Endodermal cell (in vitro differentiated cells): Measurements from ENCODE around the gene POMGNT1. TPM values are rescaled to one million over a fixed set of nuclear protein-coding genes. Genes with fewer than 3 reads are reported as not detected.
A peak's percentile ranks its signal among the peaks of the same experiment; 100 is the strongest.

Experiments
- DNase-seq: peaks from one replicate; pipeline ENCODE4 v3.0.0-alpha.2; 2017
- H3K27ac ChIP-seq: 2 replicates; pipeline ENCODE4 v1.5.1; 2013; ENCODE audit warnings: mild to moderate bottlenecking, low read depth, low read length, moderate library complexity
- H3K27me3 ChIP-seq: 2 replicates; pipeline ENCODE4 v1.6.1; 2013; ENCODE audit warnings: mild to moderate bottlenecking, low read length, moderate library complexity; ENCODE audit not compliant: insufficient read depth, control insufficient read depth, poor library complexity, severe bottlenecking
- H3K36me3 ChIP-seq: 2 replicates; pipeline ENCODE4 v1.7.0; 2013; ENCODE audit warnings: mild to moderate bottlenecking, low read length, moderate library complexity; ENCODE audit not compliant: control insufficient read depth, insufficient read depth
- H3K4me1 ChIP-seq: one replicate; pipeline ENCODE4 v1.7.0; 2013; ENCODE audit warnings: low read length; ENCODE audit not compliant: control insufficient read depth, insufficient read depth
- H3K4me3 ChIP-seq: 2 replicates; pipeline ENCODE4 v1.5.1; 2013; ENCODE audit warnings: mild to moderate bottlenecking, low read length, moderate library complexity
- H3K9ac ChIP-seq: 2 replicates; pipeline ENCODE4 v1.6.1; 2013; ENCODE audit warnings: mild to moderate bottlenecking, low read length, moderate library complexity; ENCODE audit not compliant: poor library complexity, severe bottlenecking; ENCODE audit errors: extremely low read depth
- H3K9me3 ChIP-seq: 2 replicates; pipeline ENCODE4 v1.6.1; 2013; ENCODE audit warnings: mild to moderate bottlenecking, low read length, moderate library complexity; ENCODE audit not compliant: control insufficient read depth
- H3K27ac Mint-ChIP-seq: 2 replicates; pipeline ENCODE4 v1.8.0; 2020; ENCODE audit warnings: mixed read lengths
- H3K27me3 Mint-ChIP-seq: 2 replicates; pipeline ENCODE4 v1.8.0; 2021; ENCODE audit warnings: mild to moderate bottlenecking, mixed read lengths; ENCODE audit not compliant: insufficient read depth
- H3K36me3 Mint-ChIP-seq: 2 replicates; pipeline ENCODE4 v1.8.0; 2020; ENCODE audit warnings: low read depth, mixed read lengths
- H3K4me1 Mint-ChIP-seq: 2 replicates; pipeline ENCODE4 v1.8.0; 2020; ENCODE audit warnings: mixed read lengths
- H3K4me3 Mint-ChIP-seq: 2 replicates; pipeline ENCODE4 v1.8.0; 2020; ENCODE audit warnings: mild to moderate bottlenecking, moderate library complexity, mixed read lengths
- H3K9me3 Mint-ChIP-seq: 2 replicates; pipeline ENCODE4 v1.8.0; 2020; ENCODE audit warnings: mild to moderate bottlenecking, mixed read lengths
- CTCF ChIP-seq: fragments of 200-600 bp; sonication (generic); conservative IDR thresholded peaks from 2 replicates; pipeline ENCODE4 v1.5.0; 2021; ENCODE audit warnings: antibody characterized with exemption, mild to moderate bottlenecking
- WGBS, 2 experiments: methylation state at CpG; one replicate each; pipeline versions ENCODE4 v1.1.5 to v1.1.7; 2013; ENCODE audit warnings: missing lambda C conversion rate in 2 of 2, mixed read lengths in 1 of 2; ENCODE audit not compliant: insufficient coverage in 1 of 2, insufficient read length in 1 of 2; 5-methylcytosine and 5-hydroxymethylcytosine counted together
- total RNA-seq, 2 donors: library from RNA; stranded (reverse); fragmentation: NEBNext Ultra II Directional in 1 of 2; extraction: Animal tissue kit (Norgen Biotek cat#: 25700) in 1 of 2; gene quantifications; 2 replicates in 1 of 2; 3 replicates in 1 of 2; pipeline ENCODE4 v1.2.1, GENCODE V29; 2021

POMGNT1 gene
- total RNA-seq, 2 donors from 2014 or later, result 101 TPM

GRCh38 chr1:46180082-46180616, 18.1 kb downstream of the POMGNT1 start:
- Mint-ChIP-seq H3K27me3 (peaks cover 10% of the 10 kb centered on the region), H3K27ac (no peak overlapping the region), H3K4me1 (peaks cover 6% of the 10 kb centered on the region), H3K9me3 (no peaks in the 10 kb centered on the region), H3K36me3 (no peaks in the 10 kb centered on the region), H3K4me3 (no peak overlapping the region)
- TF ChIP-seq CTCF, result peak; percentile 64
- no peak overlapping the region for H3K4me3 ChIP-seq
- H3K9ac ChIP-seq, result no peak overlapping the region
- H3K27ac ChIP-seq, result no peak overlapping the region
- no peaks in the 10 kb centered on the region for H3K27me3 ChIP-seq
- DNase-seq, result peak; percentile 92
- H3K9me3 ChIP-seq, result no peaks in the 10 kb centered on the region
- no peaks in the 10 kb centered on the region for H3K4me1 ChIP-seq
- no peaks in the 10 kb centered on the region for H3K36me3 ChIP-seq
- WGBS, 2 experiments, result 63 to 97% methylated on average over 4 to 12 of the region's 12 CpGs

- Mint-ChIP-seq H3K27me3 (peaks cover 10% of the 10 kb centered on the region), H3K9me3 (no peaks in the 10 kb centered on the region), H3K4me3 (no peak overlapping the region), H3K4me1 (peaks cover 6% of the 10 kb centered on the region), H3K36me3 (no peaks in the 10 kb centered on the region), H3K27ac (no peak overlapping the region)
- Histone ChIP-seq H3K4me3 (no peak overlapping the region), H3K27ac (no peak overlapping the region), H3K9ac (no peak overlapping the region), H3K36me3 (no peaks in the 10 kb centered on the region), H3K9me3 (no peaks in the 10 kb centered on the region), H3K27me3 (no peaks in the 10 kb centered on the region), H3K4me1 (no peaks in the 10 kb centered on the region)
- WGBS, 2 experiments, result 35 to 40% methylated on average over 7 to 10 of the region's 10 CpGs
- DNase-seq, result peak; percentile 94
- TF ChIP-seq CTCF, result peak; percentile 95
Measured at GRCh38 chr1:46179138-46180081, 18.8 kb downstream of the POMGNT1 start.

GRCh38 chr1:46176211-46176865, 21.9 kb downstream of the POMGNT1 start, which contains the start of gene P3R3URF:
Gene P3R3URF, minus strand, starts transcription at chr1:46176488. Its CDS starts 17 bp downstream, at chr1:46176471.
- H3K9me3 ChIP-seq, result no peaks in the 10 kb centered on the region
- H3K27ac ChIP-seq, result no peak within 1 kb of the TSS

More at GRCh38 chr1:46176211-46176865, 21.9 kb downstream of the POMGNT1 start, which contains the start of gene P3R3URF:
- no peaks in the 10 kb centered on the region for H3K36me3 Mint-ChIP-seq
- H3K4me1 Mint-ChIP-seq, result peaks cover 3% of the 10 kb centered on the region
- 88 to 91% methylated on average over 9 to 13 of the region's 13 CpGs for WGBS, 2 experiments
- Histone ChIP-seq H3K9ac (no peak within 1 kb of the TSS), H3K27me3 (no peaks in the 10 kb centered on the region), H3K4me1 (no peaks in the 10 kb centered on the region), H3K4me3 (no peak within 1 kb of the TSS), H3K36me3 (no peaks in the 10 kb centered on the region)
- no peak for DNase-seq
- peak; percentile 38 for TF ChIP-seq CTCF
- H3K27me3 Mint-ChIP-seq, result peaks cover 4% of the 10 kb centered on the region
- H3K9me3 Mint-ChIP-seq, result no peaks in the 10 kb centered on the region
- H3K4me3 Mint-ChIP-seq, result no peak within 1 kb of the TSS
- H3K27ac Mint-ChIP-seq, result no peak within 1 kb of the TSS
